ENCODE results near the gene YARS1.

- TF ChIP-seq CTCF (conservative IDR thresholded peaks at IDR 0.05; ENCODE audit: low read depth, low read length) (no peak), EZH2 (IDR thresholded peaks at IDR 0.05; ENCODE audit: borderline replicate concordance, low read depth, low read length, poor library complexity, severe bottlenecking) (no peak)
Measured at GRCh38 chr1:32753532-32754316, 63.4 kb downstream of the YARS1 start.

Measured in A673 (cell line).